AG20443 (cell line): ENCODE results near the gene MRPS31.
"Not testable (repeated sequence)": the region's sequence is repeated elsewhere in the genome, so short reads cannot be mapped to it uniquely, and the experiment has no call there.

ENCODE experiments used
- DNase-seq: peaks from one replicate; pipeline ENCODE4 v3.0.0; 2012; ENCODE audit warnings: low spot score, mixed read lengths

MRPS31 gene

GRCh38 chr13:40758811-40759210, 12.2 kb downstream of the MRPS31 start:
- DNase-seq: no peak

GRCh38 chr13:40756042-40756441, 14.9 kb downstream of the MRPS31 start:
- no peak for DNase-seq

- no peak for DNase-seq
These were observed 15.8 kb downstream of the MRPS31 start for GRCh38 chr13:40755082-40755700.

GRCh38 chr13:40749327-40749726, 21.7 kb downstream of the MRPS31 start:
- DNase-seq: no peak

GRCh38 chr13:40735232-40735548, 35.8 kb downstream of the MRPS31 start:
- DNase-seq: not testable (repeated sequence)

GRCh38 chr13:40734536-40735231, 36.3 kb downstream of the MRPS31 start:
- DNase-seq: not testable (repeated sequence)

- no peak for DNase-seq
These were observed 38.3 kb downstream of the MRPS31 start for GRCh38 chr13:40732658-40733057.

GRCh38 chr13:40728595-40728994, 42.4 kb downstream of the MRPS31 start:
- DNase-seq: no peak

- not testable (repeated sequence) for DNase-seq
These were observed 56.6 kb downstream of the MRPS31 start for GRCh38 chr13:40714433-40714832.

GRCh38 chr13:40706439-40706838, 64.6 kb downstream of the MRPS31 start:
- no peak for DNase-seq

- DNase-seq: no peak
These were observed 73.3 kb downstream of the MRPS31 start for GRCh38 chr13:40697711-40698110.

- no peak for DNase-seq
These were observed 76.6 kb downstream of the MRPS31 start for GRCh38 chr13:40694426-40694825.

- no peak for DNase-seq
These were observed 78.0 kb downstream of the MRPS31 start for GRCh38 chr13:40692946-40693345.

- DNase-seq: no peak
These were observed 82.2 kb downstream of the MRPS31 start for GRCh38 chr13:40688781-40689180.

- peak; percentile 21 for DNase-seq
These were observed 88.3 kb downstream of the MRPS31 start for GRCh38 chr13:40682449-40683240.

GRCh38 chr13:40681341-40682146, 89.4 kb downstream of the MRPS31 start:
- DNase-seq: no peak

- no peak for DNase-seq
These were observed 90.2 kb downstream of the MRPS31 start for GRCh38 chr13:40680659-40681323.

- DNase-seq: no peak
These were observed 91.5 kb downstream of the MRPS31 start for GRCh38 chr13:40679480-40679985.
